GM19238 (cell line): ENCODE data around the gene F11R.
"Not testable (repeated sequence)": the region's sequence is repeated elsewhere in the genome, so short reads cannot be mapped to it uniquely, and the experiment has no call there.

Experiments
- DNase-seq: peaks from one replicate; pipeline ENCODE4 v3.0.0; 2011; ENCODE audit warnings: low spot score; ENCODE audit not compliant: insufficient read length

The F11R gene

DNA sequence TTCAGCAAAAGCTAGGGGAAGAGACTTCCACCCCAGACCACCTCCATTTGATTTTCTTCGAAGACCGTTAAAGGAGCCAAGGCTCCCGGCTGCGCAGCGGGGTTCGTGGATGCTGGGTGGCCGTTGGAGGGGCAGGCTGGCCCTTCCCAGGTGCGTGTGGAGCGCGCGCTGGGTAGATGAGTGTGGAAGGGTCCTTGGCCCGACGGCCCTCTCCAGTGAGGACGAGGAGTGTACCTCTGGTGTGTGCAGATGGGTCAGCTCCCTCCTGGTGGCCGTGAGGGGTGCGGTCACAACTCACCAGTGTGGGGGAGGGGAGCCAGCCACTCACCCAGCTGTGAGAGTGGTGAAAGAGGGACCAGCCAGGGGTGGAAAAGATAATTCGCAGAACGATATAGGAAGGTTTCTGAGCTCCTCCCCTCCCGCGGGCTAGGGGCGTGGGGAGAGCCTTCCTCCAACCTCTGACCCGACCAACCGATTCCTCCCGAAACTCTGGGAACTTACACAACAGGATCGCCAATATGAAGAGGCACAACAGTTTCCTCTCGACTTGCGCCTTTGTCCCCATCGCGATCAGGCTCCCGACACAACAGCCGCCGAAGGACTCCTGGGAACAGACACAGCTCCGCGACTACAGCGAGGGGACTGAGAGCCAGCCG is at the start of gene F11R:
TSS of gene F11R (minus strand) at position 644 of the 656 bp plus-strand sequence. CDS start at position 565, 79 bp downstream.
- DNase-seq = peak; percentile 50

DNA sequence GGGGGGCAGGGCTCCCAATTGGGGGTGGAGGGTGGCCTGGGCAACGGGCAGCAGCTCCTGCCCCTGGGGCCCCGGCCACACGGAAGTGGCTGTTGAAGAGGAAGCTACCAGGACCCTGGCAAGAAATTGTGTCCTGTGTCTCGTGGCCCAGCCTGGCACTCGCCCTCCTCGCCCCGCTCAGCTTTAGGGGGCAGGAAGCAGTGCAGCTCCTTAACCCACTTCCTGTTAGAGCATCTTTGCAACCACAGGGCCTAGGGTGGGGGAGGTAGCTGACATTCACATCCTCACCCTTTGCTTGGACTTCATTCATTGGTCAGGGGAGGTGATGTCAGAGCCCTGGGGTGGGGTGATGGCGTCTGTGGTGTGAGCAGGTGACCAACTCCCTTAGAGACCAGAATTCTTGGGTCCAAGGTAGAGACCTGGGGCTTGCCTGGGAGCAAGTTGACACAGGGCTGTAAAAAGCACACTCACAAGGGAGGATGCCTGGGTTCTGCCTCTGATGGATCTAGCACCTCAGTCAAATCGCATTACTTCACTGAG is 48.8 kb upstream of the F11R start, which contains the start of gene ARHGAP30:
TSS of gene ARHGAP30 (minus strand) at position 161 of the 540 bp plus-strand sequence. CDS start 267 bp downstream, outside the sequence.
- peak; percentile 94 for DNase-seq

DNA sequence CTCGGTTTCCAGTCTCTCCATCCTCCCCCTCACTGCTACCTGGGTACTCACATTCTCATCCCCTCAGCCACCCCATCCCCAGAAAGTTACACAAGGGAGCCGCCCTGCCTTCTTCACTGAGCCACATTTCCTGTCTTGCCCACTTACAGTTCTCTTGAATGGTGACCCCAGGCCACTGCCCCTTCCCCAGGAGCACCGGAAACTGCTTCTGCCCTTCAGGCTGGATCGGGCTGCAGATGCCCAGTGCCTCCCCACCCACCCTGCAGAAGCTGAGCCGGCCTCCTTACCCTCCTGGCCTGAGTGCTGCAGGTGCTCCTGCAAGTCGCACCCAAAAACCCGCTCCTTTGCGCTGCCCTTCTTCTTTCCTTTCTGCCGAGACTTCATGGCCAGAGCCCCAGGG is 48.3 kb upstream of the F11R start:
- no peak for DNase-seq

- peak; percentile 83 for DNase-seq
These were observed 47.6 kb upstream of the F11R start for GRCh38 chr1:161068306-161069234.

DNA sequence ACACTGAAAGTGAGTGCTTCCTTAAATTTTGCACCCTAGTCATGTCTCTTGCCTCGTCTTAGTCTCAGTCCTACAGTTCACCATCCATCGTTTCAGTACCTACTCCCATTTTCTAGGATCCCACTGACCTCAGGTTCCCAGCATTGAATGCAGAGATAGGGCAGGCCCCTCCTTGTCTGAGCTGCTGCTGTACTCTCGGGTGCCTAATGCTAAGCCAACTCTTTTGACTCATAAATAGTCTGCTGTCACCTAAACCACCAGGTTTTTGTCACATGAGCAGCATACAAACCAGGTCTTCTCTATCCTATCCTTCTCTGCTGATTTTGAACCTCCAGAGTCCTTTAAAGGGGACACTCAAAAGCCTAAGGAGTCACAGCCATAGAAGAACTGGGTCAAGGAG is 45.7 kb upstream of the F11R start:
- no peak for DNase-seq

- DNase-seq = not testable (repeated sequence)
These were observed 44.7 kb upstream of the F11R start for GRCh38 chr1:161065681-161066080.

GRCh38 chr1:161063936-161064335 is 43.0 kb upstream of the F11R start:
- DNase-seq = not testable (repeated sequence)

DNA sequence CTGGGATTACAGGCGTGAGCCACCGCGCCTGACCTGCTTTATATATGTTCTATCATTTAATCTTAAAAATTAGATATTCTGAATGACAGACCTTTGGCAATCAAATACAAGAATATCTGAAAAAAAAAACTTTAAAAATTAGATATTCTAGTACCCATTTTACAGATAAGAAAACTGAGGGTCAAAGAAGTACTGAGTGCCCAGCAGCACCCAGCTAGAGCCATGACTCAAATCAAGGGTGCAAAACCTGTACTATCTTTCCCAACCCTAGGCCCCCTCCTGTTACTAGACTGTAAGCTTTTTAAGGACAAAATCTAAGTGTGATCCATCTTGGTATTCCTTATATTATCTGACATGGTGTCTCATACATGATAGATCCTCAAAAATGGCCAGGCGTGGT is 40.5 kb upstream of the F11R start:
- no peak for DNase-seq

- no peak for DNase-seq
These were observed 38.3 kb upstream of the F11R start for GRCh38 chr1:161059293-161059692.

- no peak for DNase-seq
These were observed 33.9 kb upstream of the F11R start for GRCh38 chr1:161054805-161055204.

- DNase-seq = no peak
These were observed 33.3 kb upstream of the F11R start for GRCh38 chr1:161054232-161054631.

DNA sequence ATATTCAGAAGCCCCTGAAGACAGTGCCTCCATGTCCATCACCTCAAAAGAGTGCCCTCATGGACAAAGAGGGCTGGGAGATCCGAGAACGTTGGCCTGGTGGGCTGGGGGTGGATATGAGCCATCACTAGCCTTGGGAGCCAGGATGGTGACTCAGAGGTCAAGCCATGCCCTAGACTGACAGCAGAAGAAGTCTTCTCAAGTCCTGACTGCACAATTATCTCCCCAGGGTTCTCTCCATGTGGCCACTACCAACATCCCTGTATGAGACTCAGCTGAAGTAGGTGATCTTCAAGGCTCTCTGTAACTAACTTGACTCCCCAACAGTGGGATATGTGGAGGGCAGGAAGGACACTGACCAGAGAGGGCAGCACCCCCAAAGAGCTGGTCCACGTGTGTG is 31.9 kb upstream of the F11R start:
- no peak for DNase-seq

DNA sequence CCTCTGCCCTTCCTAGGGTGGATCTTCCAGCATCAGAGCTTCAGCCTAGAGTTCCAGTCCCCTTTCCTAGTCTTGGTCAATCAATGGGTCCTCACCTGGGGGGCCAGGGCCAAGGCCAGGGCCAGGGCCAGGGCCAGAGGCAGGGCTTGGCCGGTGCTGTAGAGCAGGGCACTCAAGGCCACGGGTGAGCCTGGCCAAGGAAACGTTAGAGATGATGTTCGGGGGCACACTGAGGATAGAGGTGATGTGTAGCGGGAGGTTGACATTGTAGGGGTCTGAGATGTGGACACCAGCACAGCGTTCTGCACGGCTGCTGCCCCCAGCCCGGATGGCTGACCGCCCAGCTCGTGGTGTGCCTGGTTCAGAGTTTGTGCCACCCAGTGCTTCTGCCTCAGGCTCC is 30.3 kb upstream of the F11R start:
- no peak for DNase-seq

GRCh38 chr1:161048949-161049722 is 28.2 kb upstream of the F11R start:
- no peak for DNase-seq

DNA sequence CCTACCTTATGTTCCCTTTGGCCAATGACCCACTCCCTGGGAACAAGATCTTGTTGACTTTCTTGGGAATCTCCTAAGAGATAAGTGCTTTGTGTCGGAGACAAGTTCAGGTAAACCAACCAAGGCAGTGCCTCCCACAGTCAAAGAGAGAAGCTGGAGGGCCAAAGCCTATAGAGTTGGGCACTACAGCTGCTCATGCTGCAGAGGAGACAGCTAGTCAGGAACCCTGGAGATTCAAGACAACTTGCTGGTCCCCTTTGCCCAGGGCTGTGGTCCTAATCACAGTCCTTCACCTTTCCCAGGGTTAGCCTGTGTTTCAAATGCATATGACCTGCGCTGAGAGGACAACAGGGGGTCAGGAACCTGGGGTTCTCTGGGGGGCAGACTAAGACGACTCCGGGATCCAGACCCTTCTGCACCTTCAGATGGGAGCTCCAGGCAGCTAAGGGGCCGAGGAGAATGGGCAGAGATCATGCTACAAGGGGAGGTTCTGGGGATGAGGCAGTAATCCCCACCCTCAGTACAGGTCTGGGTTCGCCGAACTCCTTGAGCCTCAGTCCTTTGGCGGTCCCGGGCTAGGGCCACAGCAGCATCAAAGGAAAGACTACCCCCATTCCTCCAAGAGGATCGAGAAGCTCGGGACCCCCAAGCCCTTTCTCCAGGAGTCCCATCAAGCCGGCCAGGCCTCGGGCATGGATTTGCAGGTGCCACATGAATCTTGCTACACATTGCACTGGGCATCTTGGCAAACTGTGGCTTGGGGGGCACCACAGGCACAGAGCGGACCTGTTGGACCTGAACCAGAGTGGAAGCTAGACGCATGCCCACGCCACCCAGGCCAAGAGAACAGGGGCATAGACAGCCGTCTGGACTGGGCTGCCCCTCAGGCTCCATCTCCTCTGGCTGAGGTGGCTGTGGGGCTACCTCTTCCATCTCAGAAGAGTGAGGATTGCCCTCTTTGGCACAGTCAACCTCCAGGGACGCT is 26.8 kb upstream of the F11R start:
- DNase-seq = no peak

- DNase-seq = peak; percentile 71
These were observed 25.8 kb upstream of the F11R start for GRCh38 chr1:161046605-161047228.

DNA sequence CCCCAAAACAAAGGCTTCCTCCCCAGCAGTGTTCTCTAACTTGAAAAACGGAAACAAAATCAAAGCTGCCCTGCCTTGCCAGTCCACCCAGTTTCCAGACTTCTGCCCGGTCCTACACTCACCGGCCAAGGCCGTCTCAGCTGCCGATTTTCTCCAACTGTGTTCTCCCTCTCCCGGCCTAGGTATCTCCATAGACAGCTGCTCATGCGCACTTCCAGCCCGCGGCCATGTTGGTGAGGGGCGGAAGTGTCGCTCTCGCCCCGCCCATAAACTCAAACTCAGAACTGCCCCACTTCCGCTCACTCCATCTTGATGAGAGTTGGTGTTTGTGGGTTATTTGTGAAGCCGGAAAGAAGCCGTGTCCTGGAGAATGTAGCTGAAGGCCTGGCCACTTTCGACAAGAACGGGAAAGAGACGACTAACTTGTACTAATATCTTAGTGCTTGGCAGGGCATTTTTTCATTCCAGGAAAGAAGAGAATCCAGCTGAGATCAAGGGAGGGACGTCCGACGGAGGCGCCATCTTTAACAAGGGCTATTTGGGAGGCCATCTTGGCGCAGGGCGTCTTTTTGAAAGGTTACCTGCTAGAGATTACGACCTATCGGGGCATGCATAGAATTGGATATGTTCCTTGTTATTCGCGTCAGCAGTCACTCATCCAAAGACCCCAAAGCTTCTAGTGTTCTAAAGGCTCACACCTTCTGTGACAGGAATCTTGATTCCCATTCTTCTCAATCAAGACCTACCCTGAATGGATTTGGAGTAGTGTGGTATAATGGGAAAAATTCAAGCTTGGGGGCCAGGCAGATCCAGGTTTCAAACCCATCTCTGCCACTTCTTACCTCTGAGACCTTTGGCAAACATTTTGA is 25.0 kb upstream of the F11R start, which contains the start of gene USF1:
TSS of gene USF1 (minus strand) at position 242 of the 869 bp plus-strand sequence. CDS start 2,702 bp downstream, outside the sequence.
- peak; percentile 77 for DNase-seq

DNA sequence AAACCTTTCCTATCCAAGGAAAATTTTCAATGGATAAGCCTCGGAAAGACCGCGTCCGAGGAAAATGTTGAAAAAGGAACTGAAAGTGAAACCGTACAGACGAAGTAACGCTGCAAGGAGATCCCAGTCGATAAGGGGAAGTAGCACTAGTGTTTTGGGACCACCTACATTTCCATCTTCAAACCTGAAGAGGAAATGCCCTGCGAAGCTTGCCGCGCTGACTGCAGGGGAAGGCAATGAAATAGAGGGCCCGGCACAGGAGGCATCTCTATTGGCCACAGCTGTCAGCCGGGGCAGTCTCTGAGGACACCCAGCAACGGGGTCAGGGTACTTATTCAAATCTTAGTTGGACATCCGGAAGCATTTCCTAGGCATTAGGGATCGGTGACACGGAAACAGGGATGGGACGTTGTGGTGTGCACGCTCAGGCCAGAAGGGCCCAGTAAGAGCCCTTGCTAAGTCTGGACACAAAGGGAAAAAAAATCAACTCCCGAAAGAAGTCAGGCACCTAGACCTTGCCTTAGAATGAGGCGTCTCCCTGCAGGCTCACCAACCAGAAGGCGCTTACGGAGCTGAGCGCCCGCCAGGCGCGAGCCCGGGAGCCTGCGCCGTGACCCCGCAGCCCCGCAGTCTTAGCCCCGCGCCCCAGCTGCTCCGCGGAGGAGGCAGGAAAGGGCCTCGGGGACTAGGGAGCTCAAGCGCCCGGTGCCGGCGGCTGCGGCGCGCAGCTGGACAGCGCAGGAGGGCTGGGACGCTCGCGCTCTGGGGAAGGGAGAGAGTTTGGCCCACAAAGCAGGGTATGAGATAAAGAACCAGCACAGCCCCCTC is 24.2 kb upstream of the F11R start:
- peak; percentile 53 for DNase-seq
